Astrocyte (in vitro differentiated cells and primary cell): ENCODE data around the gene CRYBB1. TPM values are rescaled to one million over a fixed set of nuclear protein-coding genes. Genes with fewer than 3 reads are reported as not detected.

ENCODE experiments used
- DNase-seq: peaks from one replicate; pipeline ENCODE4 v3.0.0-alpha.2; 2010; ENCODE audit warnings: low read depth
- FAIRE-seq: peaks from 2 replicates; lab custom pipeline; 2011; peaks lifted over from hg19 to GRCh38; lab: Jason Lieb, UNC
- H2AFZ ChIP-seq: 2 replicates; pipeline ENCODE4 v1.6.0; 2012; ENCODE audit warnings: low read depth, low read length, inconsistent platforms
- H3K27ac ChIP-seq: 2 replicates; pipeline ENCODE4 v1.5.1; 2011; ENCODE audit warnings: low read depth, low read length, inconsistent platforms
- H3K27me3 ChIP-seq: 2 replicates; pipeline ENCODE4 v1.6.0; 2011; ENCODE audit warnings: low read length, inconsistent platforms; ENCODE audit not compliant: insufficient read depth
- H3K36me3 ChIP-seq: 2 replicates; pipeline ENCODE4 v1.5.1; 2011; ENCODE audit warnings: low read length, inconsistent platforms; ENCODE audit not compliant: insufficient read depth
- H3K4me1 ChIP-seq: 2 replicates; pipeline ENCODE4 v1.5.1; 2011; ENCODE audit warnings: low read length, inconsistent platforms; ENCODE audit not compliant: insufficient read depth
- H3K4me2 ChIP-seq: 2 replicates; pipeline ENCODE4 v1.6.0; 2012; ENCODE audit warnings: low read length, inconsistent platforms
- H3K4me3 ChIP-seq: 2 replicates; pipeline ENCODE4 v1.5.1; 2011; ENCODE audit warnings: low read depth, mild to moderate bottlenecking, low read length, inconsistent platforms; ENCODE audit not compliant: insufficient read depth
- H3K79me2 ChIP-seq: 2 replicates; pipeline ENCODE4 v1.6.0; 2012; ENCODE audit warnings: mild to moderate bottlenecking, low read length, inconsistent platforms; ENCODE audit not compliant: insufficient read depth
- H3K9ac ChIP-seq: 2 replicates; pipeline ENCODE4 v1.6.0; 2012; ENCODE audit warnings: mild to moderate bottlenecking, low read length, inconsistent platforms
- H3K9me3 ChIP-seq: 2 replicates; pipeline ENCODE4 v1.5.1; 2012; ENCODE audit warnings: low read depth, mild to moderate bottlenecking, low read length, inconsistent platforms; ENCODE audit not compliant: insufficient read depth
- H4K20me1 ChIP-seq: 2 replicates; pipeline ENCODE4 v1.6.0; 2012; ENCODE audit warnings: low read length, inconsistent platforms; ENCODE audit not compliant: insufficient read depth
- H3K27ac Mint-ChIP-seq: one replicate; pipeline ENCODE4 v1.8.0; 2021; ENCODE audit warnings: mild to moderate bottlenecking, mixed read lengths; ENCODE audit not compliant: unreplicated experiment
- H3K27me3 Mint-ChIP-seq: one replicate; pipeline ENCODE4 v1.8.0; 2021; ENCODE audit warnings: low read depth, mixed read lengths; ENCODE audit not compliant: unreplicated experiment
- H3K36me3 Mint-ChIP-seq: one replicate; pipeline ENCODE4 v1.8.0; 2021; ENCODE audit warnings: low read depth, mixed read lengths; ENCODE audit not compliant: unreplicated experiment
- H3K4me1 Mint-ChIP-seq: one replicate; pipeline ENCODE4 v1.8.0; 2021; ENCODE audit warnings: low read depth, mixed read lengths; ENCODE audit not compliant: unreplicated experiment
- H3K4me3 Mint-ChIP-seq: one replicate; pipeline ENCODE4 v1.8.0; 2021; ENCODE audit warnings: mild to moderate bottlenecking, moderate library complexity, mixed read lengths; ENCODE audit not compliant: unreplicated experiment
- H3K9me3 Mint-ChIP-seq: one replicate; pipeline ENCODE4 v1.8.0; 2021; ENCODE audit warnings: mild to moderate bottlenecking, mixed read lengths; ENCODE audit not compliant: unreplicated experiment
- CTCF ChIP-seq: IDR thresholded peaks from 2 replicates; pipeline ENCODE4 v1.5.1; 2011; ENCODE audit warnings: low read depth, mild to moderate bottlenecking, inconsistent platforms, low read length, moderate library complexity; ENCODE audit not compliant: insufficient read depth
- EZH2 ChIP-seq: IDR thresholded peaks from 2 replicates; pipeline ENCODE4 v1.6.1; 2012; ENCODE audit warnings: mild to moderate bottlenecking, low read length, inconsistent platforms; ENCODE audit not compliant: insufficient read depth
- total RNA-seq: library from RNA; stranded (reverse); gene quantifications from 2 replicates; pipeline ENCODE4 v1.2.1, GENCODE V29; 2021

The CRYBB1 gene
- total RNA-seq, 1 donor from 2014 or later, result not detected

GRCh38 chr22:26555478-26555877, 62.3 kb downstream of the CRYBB1 start:
- Histone ChIP-seq H3K27me3 (no peaks in the 10 kb centered on the region), H2AFZ (no peak overlapping the region), H4K20me1 (peaks cover 5% of the 10 kb centered on the region), H3K27ac (no peak overlapping the region), H3K9ac (no peak overlapping the region), H3K4me1 (peaks cover 39% of the 10 kb centered on the region), H3K79me2 (peaks cover 71% of the 10 kb centered on the region), H3K4me2 (no peak overlapping the region), H3K9me3 (no peaks in the 10 kb centered on the region), H3K36me3 (peaks cover 3% of the 10 kb centered on the region), H3K4me3 (no peak overlapping the region)
- Mint-ChIP-seq H3K4me1 (peaks cover 42% of the 10 kb centered on the region), H3K36me3 (peaks cover 5% of the 10 kb centered on the region), H3K9me3 (no peaks in the 10 kb centered on the region), H3K27me3 (no peaks in the 10 kb centered on the region), H3K27ac (no peak overlapping the region), H3K4me3 (no peak overlapping the region)
- TF ChIP-seq CTCF (no peak), EZH2 (no peak)
- FAIRE-seq (no peak), DNase-seq (no peak)

DNA sequence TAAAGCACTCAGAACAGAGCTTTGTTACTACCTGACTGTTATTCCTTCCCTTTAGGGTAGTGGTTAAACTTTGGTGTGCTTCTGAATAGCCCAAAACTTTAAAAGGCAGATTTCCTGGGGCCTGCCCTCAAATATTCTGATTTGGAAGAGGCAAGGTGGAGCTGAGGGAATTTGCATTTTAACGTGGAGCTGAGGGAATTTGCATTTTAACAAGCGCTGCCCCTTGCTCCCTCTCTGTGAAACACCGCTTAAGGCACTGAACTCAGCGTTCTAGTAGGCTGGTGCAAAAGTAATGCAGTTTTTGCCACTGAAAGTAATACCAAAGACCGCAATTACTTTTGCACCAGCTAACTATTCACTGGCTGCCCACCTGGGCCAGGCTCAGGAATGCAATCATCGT, 62.9 kb downstream of the CRYBB1 start:
- peaks cover 44% of the 10 kb centered on the region for H3K4me1 ChIP-seq
- H3K4me3 ChIP-seq, result no peak overlapping the region
- H3K9me3 ChIP-seq, result no peaks in the 10 kb centered on the region
- H4K20me1 ChIP-seq, result peaks cover 5% of the 10 kb centered on the region
- no peaks in the 10 kb centered on the region for H3K27me3 ChIP-seq
- peaks cover 47% of the 10 kb centered on the region for H3K4me1 Mint-ChIP-seq
- H3K79me2 ChIP-seq, result peaks cover 68% of the 10 kb centered on the region
- FAIRE-seq (no peak), DNase-seq (no peak)
- H3K36me3 Mint-ChIP-seq, result peaks cover 5% of the 10 kb centered on the region
- H3K9me3 Mint-ChIP-seq, result no peaks in the 10 kb centered on the region
- no peaks in the 10 kb centered on the region for H3K27me3 Mint-ChIP-seq
- no peak overlapping the region for H3K27ac Mint-ChIP-seq
- H3K4me3 Mint-ChIP-seq, result no peak overlapping the region
- no peak overlapping the region for H3K9ac ChIP-seq
- peaks cover 3% of the 10 kb centered on the region for H3K36me3 ChIP-seq
- no peak overlapping the region for H2AFZ ChIP-seq
- no peak for TF ChIP-seq EZH2
- no peak for TF ChIP-seq CTCF
- no peak overlapping the region for H3K4me2 ChIP-seq
- H3K27ac ChIP-seq, result no peak overlapping the region

- peak; percentile 58 for FAIRE-seq
- Mint-ChIP-seq H3K27me3 (no peaks in the 10 kb centered on the region), H3K9me3 (no peaks in the 10 kb centered on the region), H3K27ac (peak overlapping the region; percentile 98), H3K4me1 (peaks cover 50% of the 10 kb centered on the region), H3K36me3 (peaks cover 3% of the 10 kb centered on the region), H3K4me3 (peak overlapping the region; percentile 34)
- Histone ChIP-seq H3K4me2 (peak overlapping the region; percentile 74), H4K20me1 (peaks cover 5% of the 10 kb centered on the region), H3K9me3 (no peaks in the 10 kb centered on the region), H3K79me2 (peaks cover 58% of the 10 kb centered on the region), H3K4me1 (peaks cover 42% of the 10 kb centered on the region), H3K27me3 (no peaks in the 10 kb centered on the region), H3K27ac (peak overlapping the region; percentile 96), H3K9ac (peak overlapping the region; percentile 76), H3K4me3 (no peak overlapping the region), H2AFZ (no peak overlapping the region), H3K36me3 (peaks cover 3% of the 10 kb centered on the region)
- peak; percentile 94 for DNase-seq
- TF ChIP-seq EZH2 (no peak), CTCF (no peak)
Observed at GRCh38 chr22:26553056-26553752, 64.6 kb downstream of the CRYBB1 start.
